H9 (cell line): Measurements from ENCODE around the gene SEMA4D. TPM values are rescaled to one million over a fixed set of nuclear protein-coding genes. Genes with fewer than 3 reads are reported as not detected.

Source experiments
- DNase-seq: peaks from one replicate; pipeline ENCODE4 v3.0.0-alpha.2; 2017
- H2AFZ ChIP-seq: one replicate; pipeline ENCODE4 v1.6.1; 2013; ENCODE audit warnings: mild to moderate bottlenecking, low read length, control low read depth, moderate library complexity
- H2AK5ac ChIP-seq: 2 replicates; pipeline ENCODE4 v1.6.1; 2013; ENCODE audit warnings: low read length, control low read depth, mixed read lengths; ENCODE audit not compliant: insufficient read length
- H2BK120ac ChIP-seq: one replicate; pipeline ENCODE4 v1.6.1; 2013; ENCODE audit warnings: low read depth, mild to moderate bottlenecking, low read length, control low read depth, inconsistent platforms; ENCODE audit not compliant: poor library complexity, severe bottlenecking
- H2BK12ac ChIP-seq: 2 replicates; pipeline ENCODE4 v1.6.1; 2013; ENCODE audit warnings: low read length, control low read depth, mixed read lengths, low read depth; ENCODE audit not compliant: insufficient read length
- H2BK15ac ChIP-seq: 2 replicates; pipeline ENCODE4 v1.6.1; 2013; ENCODE audit warnings: low read depth, low read length, control low read depth
- H2BK20ac ChIP-seq: one replicate; pipeline ENCODE4 v1.6.1; 2013; ENCODE audit warnings: low read depth, mild to moderate bottlenecking, low read length, control low read depth, inconsistent platforms; ENCODE audit not compliant: poor library complexity, severe bottlenecking
- H2BK5ac ChIP-seq: 2 replicates; pipeline ENCODE4 v1.6.1; 2013; ENCODE audit warnings: low read length, control low read depth, mixed read lengths; ENCODE audit not compliant: insufficient read length
- H3K14ac ChIP-seq: 2 replicates; pipeline ENCODE4 v1.6.1; 2013; ENCODE audit warnings: low read length, control low read depth; ENCODE audit not compliant: insufficient read depth
- H3K18ac ChIP-seq: 2 replicates; pipeline ENCODE4 v1.6.1; 2013; ENCODE audit warnings: low read depth, mild to moderate bottlenecking, mixed read lengths, low read length, control low read depth; ENCODE audit not compliant: insufficient read length
- H3K23ac ChIP-seq: 2 replicates; pipeline ENCODE4 v1.6.1; 2013; ENCODE audit warnings: low read length, control low read depth, mixed read lengths, low read depth; ENCODE audit not compliant: insufficient read length
- H3K23me2 ChIP-seq: 2 replicates; pipeline ENCODE4 v1.6.1; 2013; ENCODE audit warnings: low read depth, mild to moderate bottlenecking, mixed read lengths, low read length, control low read depth; ENCODE audit not compliant: insufficient read length, poor library complexity, severe bottlenecking
- H3K27ac ChIP-seq: 2 replicates; pipeline ENCODE4 v1.5.1; 2013; ENCODE audit warnings: low read length, control low read depth, mixed read lengths, low read depth; ENCODE audit not compliant: insufficient read length
- H3K27me3 ChIP-seq: 2 replicates; pipeline ENCODE4 v1.6.1; 2013; ENCODE audit warnings: low read length, control low read depth, inconsistent platforms; ENCODE audit not compliant: insufficient read depth
- H3K4ac ChIP-seq: 2 replicates; pipeline ENCODE4 v1.6.1; 2013; ENCODE audit warnings: low read depth, mild to moderate bottlenecking, control low read depth, inconsistent platforms, low read length, moderate library complexity
- H3K4me1 ChIP-seq: 2 replicates; pipeline ENCODE4 v1.6.1; 2013; ENCODE audit warnings: low read length, control low read depth, inconsistent platforms; ENCODE audit not compliant: insufficient read depth
- H3K4me2 ChIP-seq: 2 replicates; pipeline ENCODE4 v1.6.1; 2013; ENCODE audit warnings: low read length, control low read depth, mixed read lengths; ENCODE audit not compliant: insufficient read length, insufficient read depth
- H3K56ac ChIP-seq: 2 replicates; pipeline ENCODE4 v1.6.1; 2013; ENCODE audit warnings: low read depth, mild to moderate bottlenecking, mixed read lengths, low read length, control low read depth; ENCODE audit not compliant: insufficient read length
- H3K79me1 ChIP-seq: 2 replicates; pipeline ENCODE4 v1.6.1; 2013; ENCODE audit warnings: low read depth, mild to moderate bottlenecking, moderate library complexity, low read length, control low read depth, inconsistent platforms; ENCODE audit not compliant: insufficient read depth, poor library complexity, severe bottlenecking
- H3K79me2 ChIP-seq: 2 replicates; pipeline ENCODE4 v1.6.1; 2013; ENCODE audit warnings: low read length, control low read depth, inconsistent platforms; ENCODE audit not compliant: insufficient read depth
- H3K9ac ChIP-seq: 2 replicates; pipeline ENCODE4 v1.6.1; 2013; ENCODE audit warnings: low read length, control low read depth, mixed read lengths; ENCODE audit not compliant: insufficient read length; ENCODE audit errors: extremely low read depth
- H3K9me3 ChIP-seq: one replicate; pipeline ENCODE4 v1.6.1; 2013; ENCODE audit warnings: low read depth, low read length, inconsistent platforms; ENCODE audit not compliant: control insufficient read depth
- H3T11ph ChIP-seq: one replicate; pipeline ENCODE4 v1.6.1; 2013; ENCODE audit warnings: mild to moderate bottlenecking, low read length, control low read depth, inconsistent platforms
- H4K20me1 ChIP-seq: one replicate; pipeline ENCODE4 v1.6.1; 2013; ENCODE audit not compliant: control insufficient read depth, insufficient read length, insufficient read depth
- H4K5ac ChIP-seq: 2 replicates; pipeline ENCODE4 v1.6.1; 2013; ENCODE audit warnings: low read depth, mild to moderate bottlenecking, mixed read lengths, low read length, control low read depth; ENCODE audit not compliant: insufficient read length
- H4K8ac ChIP-seq: replicated peaks from 2 replicates; pipeline ENCODE4 v1.6.1; 2013; ENCODE audit warnings: low read length, control low read depth, mixed read lengths, low read depth; ENCODE audit not compliant: insufficient read length
- H4K91ac ChIP-seq: 2 replicates; pipeline ENCODE4 v1.6.1; 2013; ENCODE audit warnings: low read depth, mild to moderate bottlenecking, moderate library complexity, mixed read lengths, low read length, control low read depth; ENCODE audit not compliant: insufficient read length
- H3K27ac Mint-ChIP-seq, 3 experiments: 2 replicates in 2 of 3; 3 replicates in 1 of 3; pipeline ENCODE4 v1.8.0; 2020 to 2021; ENCODE audit warnings: mixed read lengths in 3 of 3, mild to moderate bottlenecking in 1 of 3, moderate library complexity in 1 of 3
- H3K27me3 Mint-ChIP-seq: 2 replicates; pipeline ENCODE4 v1.8.0; 2021; ENCODE audit warnings: low read depth, mild to moderate bottlenecking, moderate library complexity, mixed read lengths
- H3K36me3 Mint-ChIP-seq, 3 experiments: 2 replicates in 2 of 3; 3 replicates in 1 of 3; pipeline ENCODE4 v1.8.0; 2020 to 2021; ENCODE audit warnings: low read depth in 3 of 3, mixed read lengths in 3 of 3; ENCODE audit not compliant: insufficient read depth in 1 of 3
- H3K4me1 Mint-ChIP-seq, 2 experiments: 2 replicates each; pipeline ENCODE4 v1.8.0; 2020; ENCODE audit warnings: mixed read lengths in 2 of 2
- H3K4me3 Mint-ChIP-seq, 2 experiments: 2 replicates in 1 of 2; 3 replicates in 1 of 2; pipeline ENCODE4 v1.8.0; 2020 to 2021; ENCODE audit warnings: mild to moderate bottlenecking in 2 of 2, mixed read lengths in 2 of 2, moderate library complexity in 1 of 2
- H3K9me3 Mint-ChIP-seq, 2 experiments: 2 replicates in 1 of 2; 3 replicates in 1 of 2; pipeline ENCODE4 v1.8.0; 2020; ENCODE audit warnings: mild to moderate bottlenecking in 2 of 2, mixed read lengths in 2 of 2, moderate library complexity in 1 of 2
- WGBS: extraction: QIAGEN DNeasy Blood & Tissue Kit; methylation state at CpG from one replicate; pipeline ENCODE4 v1.1.7; 2013; ENCODE audit warnings: missing lambda C conversion rate, low lambda C conversion rate, mixed read lengths; ENCODE audit not compliant: insufficient read length; ENCODE audit errors: extremely low coverage; 5-methylcytosine and 5-hydroxymethylcytosine counted together
- total RNA-seq: library from RNA; stranded (reverse); gene quantifications from 2 replicates; pipeline ENCODE4 v1.2.1, GENCODE V29; 2021
- TF ChIP-seq, protein P1 (sequence below): fragments of 200-600 bp; sonication (generic); conservative IDR thresholded peaks from 3 replicates; pipeline ENCODE4 v1.8.0; 2021; ENCODE audit warnings: antibody characterized with exemption, mild to moderate bottlenecking

The SEMA4D gene
- total RNA-seq, 1 experiment from 2014 or later, result 47.2 TPM

DNA sequence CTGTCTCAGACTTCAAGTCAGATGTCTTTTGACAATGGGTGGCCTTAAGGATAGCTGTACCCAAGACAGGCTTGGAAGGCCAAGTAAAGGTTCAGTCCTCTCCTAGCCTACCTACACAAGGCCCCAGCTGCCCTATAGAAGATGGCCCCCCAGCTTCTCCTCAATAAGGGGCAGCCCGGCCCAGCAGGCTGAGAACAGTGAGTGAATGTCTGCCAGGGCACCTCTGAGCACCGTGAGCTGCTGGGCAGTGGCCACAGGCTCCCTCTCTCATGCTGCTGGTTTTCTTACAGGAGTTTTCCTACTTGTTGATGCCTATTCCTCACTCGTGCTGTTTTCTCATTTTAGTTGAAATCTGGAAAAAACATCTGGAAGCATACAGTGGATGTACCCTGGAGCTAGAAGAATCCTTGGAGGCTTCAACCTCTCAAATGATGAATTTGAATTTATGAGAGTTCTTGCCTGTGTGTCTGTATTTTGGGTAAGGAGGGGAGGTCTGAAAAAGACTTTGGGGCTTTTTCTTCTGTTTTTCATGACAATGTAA is 139.5 kb downstream of the SEMA4D start:
- Mint-ChIP-seq H3K4me3 (no peak overlapping the region), H3K36me3 (peaks cover 36 to 88% (median 88%) of the 10 kb centered on the region in 3 experiments; a peak in 6 of 7 replicates), H3K9me3 (no peaks in the 10 kb centered on the region), H3K27me3 (no peaks in the 10 kb centered on the region), H3K27ac (no peak overlapping the region; a peak in 1 of 7 replicates), H3K4me1 (no peaks in the 10 kb centered on the region)
- Histone ChIP-seq H4K8ac (no peak overlapping the region), H3K4me2 (no peak overlapping the region), H2BK20ac (no peak overlapping the region), H4K20me1 (no peaks in the 10 kb centered on the region), H4K91ac (no peak overlapping the region), H2AK5ac (no peak overlapping the region), H4K5ac (no peak overlapping the region), H3K18ac (no peak overlapping the region), H3K4me1 (no peaks in the 10 kb centered on the region), H3K9me3 (no peaks in the 10 kb centered on the region), H3K27ac (no peak overlapping the region), H3K23me2 (no peaks in the 10 kb centered on the region), H3K79me2 (no peaks in the 10 kb centered on the region), H3K4ac (no peak overlapping the region), H2AFZ (no peak overlapping the region), H2BK5ac (no peak overlapping the region), H3K79me1 (no peaks in the 10 kb centered on the region), H3K14ac (no peak overlapping the region), H3K27me3 (no peaks in the 10 kb centered on the region), H2BK12ac (no peak overlapping the region), H2BK15ac (no peak overlapping the region), H3K23ac (no peak overlapping the region), H2BK120ac (no peak overlapping the region), H3K9ac (no peak overlapping the region), H3T11ph (no peak overlapping the region), H3K56ac (no peak overlapping the region)
- no CpG with 5 or more reads among the region's 3 CpGs for WGBS
- no peak for DNase-seq
- TF ChIP-seq, protein P1, sequence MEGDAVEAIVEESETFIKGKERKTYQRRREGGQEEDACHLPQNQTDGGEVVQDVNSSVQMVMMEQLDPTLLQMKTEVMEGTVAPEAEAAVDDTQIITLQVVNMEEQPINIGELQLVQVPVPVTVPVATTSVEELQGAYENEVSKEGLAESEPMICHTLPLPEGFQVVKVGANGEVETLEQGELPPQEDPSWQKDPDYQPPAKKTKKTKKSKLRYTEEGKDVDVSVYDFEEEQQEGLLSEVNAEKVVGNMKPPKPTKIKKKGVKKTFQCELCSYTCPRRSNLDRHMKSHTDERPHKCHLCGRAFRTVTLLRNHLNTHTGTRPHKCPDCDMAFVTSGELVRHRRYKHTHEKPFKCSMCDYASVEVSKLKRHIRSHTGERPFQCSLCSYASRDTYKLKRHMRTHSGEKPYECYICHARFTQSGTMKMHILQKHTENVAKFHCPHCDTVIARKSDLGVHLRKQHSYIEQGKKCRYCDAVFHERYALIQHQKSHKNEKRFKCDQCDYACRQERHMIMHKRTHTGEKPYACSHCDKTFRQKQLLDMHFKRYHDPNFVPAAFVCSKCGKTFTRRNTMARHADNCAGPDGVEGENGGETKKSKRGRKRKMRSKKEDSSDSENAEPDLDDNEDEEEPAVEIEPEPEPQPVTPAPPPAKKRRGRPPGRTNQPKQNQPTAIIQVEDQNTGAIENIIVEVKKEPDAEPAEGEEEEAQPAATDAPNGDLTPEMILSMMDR, result no peak
